Measurements from ENCODE around the gene AKR1C8. TPM values are rescaled to one million over a fixed set of nuclear protein-coding genes. Genes with fewer than 3 reads are reported as not detected.
"Not testable (repeated sequence)": the region's sequence is repeated elsewhere in the genome, so short reads cannot be mapped to it uniquely, and the experiment has no call there.

The AKR1C8 gene
- total RNA-seq, 4 donors from 2014 or later, result 0.53 TPM; not detected in 3

- no peaks in the 10 kb centered on the region for H3K9me3 ChIP-seq
- no peak overlapping the region for H3K4me3 ChIP-seq
- H3K4me1 ChIP-seq, result no peaks in the 10 kb centered on the region
- no peaks in the 10 kb centered on the region for H3K36me3 ChIP-seq
- H3K27me3 ChIP-seq, result no peaks in the 10 kb centered on the region
- no peak overlapping the region for H3K27ac ChIP-seq
- no peak for TF ChIP-seq CTCF (IDR thresholded peaks at IDR 0.05)
- TF ChIP-seq POLR2A (IDR thresholded peaks at IDR 0.05), result no peak
- no peak for DNase-seq
Measured at GRCh38 chr10:5183923-5184322, 1.0 kb downstream of the AKR1C8 start.

GRCh38 chr10:5180503-5180902 is 4.4 kb downstream of the AKR1C8 start:
- not testable (repeated sequence) for H3K27ac ChIP-seq, H3K4me1 ChIP-seq, H3K27me3 ChIP-seq, H3K4me3 ChIP-seq, H3K9me3 ChIP-seq, DNase-seq, H3K36me3 ChIP-seq

DNA sequence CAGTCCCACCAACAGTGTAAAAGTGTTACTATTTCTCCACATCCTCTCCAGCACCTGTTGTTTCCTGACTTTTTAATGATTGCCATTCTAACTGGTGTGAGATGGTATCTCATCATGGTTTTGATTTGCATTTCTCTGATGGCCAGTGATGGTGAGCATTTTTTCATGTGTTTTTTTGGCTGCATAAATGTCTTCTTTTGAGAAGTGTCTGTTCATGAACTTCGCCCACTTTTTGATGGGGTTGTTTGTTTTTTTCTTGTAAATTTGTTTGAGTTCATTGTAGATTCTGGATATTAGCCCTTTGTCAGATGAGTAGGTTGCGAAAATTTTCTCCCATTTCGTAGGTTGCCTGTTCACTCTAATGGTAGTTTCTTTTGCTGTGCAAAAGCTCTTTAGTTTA is 9.4 kb downstream of the AKR1C8 start:
- H3K27ac ChIP-seq, H3K4me1 ChIP-seq, H3K36me3 ChIP-seq, DNase-seq, H3K9me3 ChIP-seq, H3K4me3 ChIP-seq, H3K27me3 ChIP-seq: not testable (repeated sequence)

DNA sequence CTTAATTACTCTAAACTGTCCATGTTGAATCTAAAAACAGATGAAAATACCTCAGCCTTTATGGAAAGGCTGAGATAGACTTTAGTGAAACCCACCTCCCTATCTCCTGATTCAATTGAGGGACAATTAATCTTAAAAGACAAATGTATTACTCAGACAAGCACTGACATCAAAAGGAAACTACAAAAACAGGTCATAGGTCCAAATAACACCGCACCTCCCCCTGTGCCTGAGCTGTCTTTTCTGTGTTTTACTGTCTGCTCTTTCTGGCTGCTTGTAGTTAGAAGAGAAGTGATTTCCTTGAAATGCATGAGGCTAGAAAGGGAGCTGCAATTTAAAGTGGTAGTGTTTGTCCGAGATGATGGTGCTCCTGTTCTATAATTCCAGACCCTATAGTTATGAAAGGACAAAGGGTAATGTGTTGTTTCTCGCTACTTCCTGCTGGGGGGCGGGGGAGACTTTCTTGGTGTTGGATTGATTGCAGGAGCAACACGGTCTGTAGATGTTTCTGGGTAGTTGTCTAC is 16.0 kb downstream of the AKR1C8 start:
- H3K9me3 ChIP-seq, result peaks cover 0 to 22% (median 0%) of the 10 kb centered on the region in 4 donors
- no peak overlapping the region for H3K4me3 ChIP-seq
- DNase-seq, result no peak
- no peaks in the 10 kb centered on the region for H3K27me3 ChIP-seq
- TF ChIP-seq POLR2A (IDR thresholded peaks at IDR 0.05) (no peak), CTCF (IDR thresholded peaks at IDR 0.05) (no peak)
- H3K27ac ChIP-seq, result no peak overlapping the region
- H3K36me3 ChIP-seq, result no peaks in the 10 kb centered on the region
- no peaks in the 10 kb centered on the region for H3K4me1 ChIP-seq

DNA sequence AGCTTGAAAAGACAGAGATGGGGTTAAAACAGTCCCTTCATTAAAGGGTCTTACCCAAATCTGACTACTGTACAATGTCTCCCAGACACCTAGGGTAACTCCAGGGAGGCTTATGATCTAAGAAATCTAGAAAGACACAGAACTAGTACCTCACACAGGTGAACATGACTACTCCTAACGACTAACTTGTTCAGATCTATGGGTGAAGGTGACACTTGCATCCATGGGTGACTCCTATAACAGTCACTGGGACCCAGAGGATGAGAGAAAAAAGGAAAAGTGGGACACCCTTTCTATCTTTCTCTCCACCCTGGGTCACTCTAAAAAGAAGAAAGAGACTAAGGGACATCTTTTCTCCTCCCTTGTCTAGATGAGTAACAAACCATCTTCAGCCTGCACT is 19.2 kb downstream of the AKR1C8 start:
- no peaks in the 10 kb centered on the region for H3K36me3 ChIP-seq
- no peak overlapping the region for H3K4me3 ChIP-seq
- no peak overlapping the region for H3K27ac ChIP-seq
- TF ChIP-seq CTCF (IDR thresholded peaks at IDR 0.05), result no peak
- TF ChIP-seq POLR2A (IDR thresholded peaks at IDR 0.05), result no peak
- no peak for DNase-seq
- peaks cover 0 to 22% (median 0%) of the 10 kb centered on the region in 4 donors for H3K9me3 ChIP-seq
- no peaks in the 10 kb centered on the region for H3K4me1 ChIP-seq
- no peaks in the 10 kb centered on the region for H3K27me3 ChIP-seq

- no peaks in the 10 kb centered on the region for H3K36me3 ChIP-seq
- DNase-seq, result no peak
- H3K4me3 ChIP-seq, result no peak overlapping the region
- peaks cover 0 to 22% (median 0%) of the 10 kb centered on the region in 4 donors for H3K9me3 ChIP-seq
- no peaks in the 10 kb centered on the region for H3K27me3 ChIP-seq
- no peaks in the 10 kb centered on the region for H3K4me1 ChIP-seq
- no peak overlapping the region for H3K27ac ChIP-seq
- no peak for TF ChIP-seq POLR2A (IDR thresholded peaks at IDR 0.05)
- no peak for TF ChIP-seq CTCF (IDR thresholded peaks at IDR 0.05)
Measured at GRCh38 chr10:5163487-5163886, 21.5 kb downstream of the AKR1C8 start.

GRCh38 chr10:5159126-5159525 is 25.8 kb downstream of the AKR1C8 start:
- H3K9me3 ChIP-seq, result peaks cover 0 to 4% (median under 1%) of the 10 kb centered on the region in 4 donors
- no peaks in the 10 kb centered on the region for H3K36me3 ChIP-seq
- no peak overlapping the region for H3K4me3 ChIP-seq
- no peak overlapping the region for H3K27ac ChIP-seq
- DNase-seq, result no peak
- TF ChIP-seq POLR2A (IDR thresholded peaks at IDR 0.05) (no peak), CTCF (IDR thresholded peaks at IDR 0.05) (no peak)
- no peaks in the 10 kb centered on the region for H3K27me3 ChIP-seq
- H3K4me1 ChIP-seq, result no peaks in the 10 kb centered on the region

All from Peyer's patch (tissue), 4 donors.